Ovary (tissue), 9 donors: Measurements from ENCODE around the gene TYW1B. TPM values are rescaled to one million over a fixed set of nuclear protein-coding genes. Genes with fewer than 3 reads are reported as not detected.
"Not testable (repeated sequence)": the region's sequence is repeated elsewhere in the genome, so short reads cannot be mapped to it uniquely, and the experiment has no call there.

Source experiments
- DNase-seq, 5 donors: peaks; one replicate each; pipeline ENCODE4 v3.0.0-alpha.2; 2019 to 2020
- H3K27ac ChIP-seq, 2 donors: fragments of 200-600 bp; one replicate each; pipeline versions ENCODE4 v1.5.1 to v1.8.0; 2019 to 2022
- H3K27me3 ChIP-seq: fragments of 200-600 bp; one replicate; pipeline ENCODE4 v1.8.0; 2022
- H3K36me3 ChIP-seq: fragments of 200-600 bp; sonication (generic); one replicate; pipeline ENCODE4 v1.5.1; 2019
- H3K4me1 ChIP-seq: one replicate; pipeline ENCODE4 v1.8.1; 2013; ENCODE audit warnings: mild to moderate bottlenecking, moderate library complexity; ENCODE audit not compliant: insufficient read depth
- H3K4me3 ChIP-seq: fragments of 200-600 bp; sonication (generic); one replicate; pipeline ENCODE4 v1.5.1; 2017
- H3K9me3 ChIP-seq, 2 donors: fragments of 200-600 bp in 1 of 2; sonication (generic) in 1 of 2; one replicate each; pipeline versions ENCODE4 v1.5.1 to v1.8.1; 2013 to 2019; ENCODE audit warnings: mild to moderate bottlenecking in 1 of 2, moderate library complexity in 1 of 2
- CTCF ChIP-seq, 3 donors: fragments of 450-650 bp in 2 of 3; fragments of 200-600 bp in 1 of 3; IDR thresholded peaks; one replicate each; pipeline versions ENCODE4 v1.5.1 to v1.8.0; 2016 to 2022; ENCODE audit warnings: antibody characterized with exemption in 3 of 3, mild to moderate bottlenecking in 1 of 3
- EP300 ChIP-seq: sonication (generic); formaldehyde crosslinking; IDR thresholded peaks from one replicate; pipeline ENCODE4 v1.6.1; 2017; ENCODE audit warnings: antibody characterized with exemption
- POLR2A ChIP-seq: fragments of 450-650 bp; IDR thresholded peaks from one replicate; pipeline ENCODE4 v1.6.1; 2017; ENCODE audit warnings: antibody characterized with exemption, mild to moderate bottlenecking, moderate library complexity
- WGBS, 3 donors: extraction: QIAGEN DNeasy Blood & Tissue Kit in 1 of 3; methylation state at CpG; one replicate each; pipeline versions ENCODE4 v1.1.5 to v1.1.7; 2013 to 2017; 5-methylcytosine and 5-hydroxymethylcytosine counted together
- intact Hi-C, 4 donors: fragments of 100-400 bp; cut with DNase I; formaldehyde crosslinking; loops; one replicate each; pipeline versions ENCODE4 v1.11.0 to v1.15.1; 2022 to 2023
- polyA plus RNA-seq, 2 donors: library from polyadenylated mRNA; stranded (reverse); fragments of 200-250 nt in 1 of 2; fragments of 350-450 nt in 1 of 2; fragmentation: Illumina TruSeq in 1 of 2; extraction: RNeasy Lipid Tissue Mini Kit (QIAGEN cat#74804) in 1 of 2; gene quantifications; one replicate each; pipeline ENCODE4 v1.2.3, GENCODE V29; 2013 to 2014
- total RNA-seq, 7 donors: library from RNA; depleted of rRNA in 2 of 7; stranded (reverse); fragments of >200 nt in 2 of 7; fragmentation: NEBNext Ultra II Directional in 3 of 7; extraction: Animal tissue kit (Norgen Biotek cat#: 25700) in 3 of 7; gene quantifications; one replicate each; pipeline versions ENCODE4 v1.1.0 to v1.2.4, GENCODE V29; 2016 to 2023
- donor health status: DM: no; HTN: no; CAD: no; lungs with moderate emphysema.
- donor health status: DM: no; HTN: no; CAD: no.
- donor health status: Bipolar disorder and iron deficiency.
- donor health status: DM: yes; HTN: yes; CAD: no.
- donor health status: DM: no; HTN: no; CAD: no.
- donor health status: DM: yes; HTN: yes; CAD: no.

Gene TYW1B
- total and polyA plus RNA-seq, 9 donors = 2.5 to 7.6 (median 3.0) TPM

GRCh38 chr7:72730815-72731214 is 97.2 kb downstream of the TYW1B start:
- DNase-seq, H3K9me3 ChIP-seq, H3K27ac ChIP-seq, intact Hi-C loops, H3K36me3 ChIP-seq, H3K27me3 ChIP-seq, H3K4me3 ChIP-seq, H3K4me1 ChIP-seq: not testable (repeated sequence)
- WGBS, 3 donors = 91 to 98% (median 96%) methylated on average over 2 of the region's 2 CpGs

DNA sequence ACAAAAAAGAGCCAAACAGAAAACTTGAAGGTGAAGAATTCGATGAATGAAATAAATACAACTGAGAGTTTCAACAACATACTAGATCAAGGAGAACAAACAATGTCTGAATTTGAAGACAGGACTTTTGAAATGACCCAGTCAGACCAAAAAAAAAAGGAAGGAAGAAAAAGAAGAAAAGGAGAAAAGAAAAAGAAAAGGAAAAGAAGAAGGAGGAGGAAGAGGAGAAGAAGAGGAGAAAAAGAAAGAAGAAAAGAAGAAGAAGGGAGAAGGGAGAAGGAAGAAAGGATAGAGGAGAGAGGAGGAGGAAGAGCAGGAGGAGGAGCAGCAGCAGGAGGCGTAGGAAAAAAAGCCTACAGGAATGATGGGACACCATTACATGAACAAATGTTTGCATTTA is 97.6 kb downstream of the TYW1B start:
- H3K9me3 ChIP-seq, intact Hi-C loops, H3K36me3 ChIP-seq, H3K27me3 ChIP-seq, H3K4me1 ChIP-seq, DNase-seq, H3K4me3 ChIP-seq, H3K27ac ChIP-seq: not testable (repeated sequence)
- WGBS, 3 donors = 93 to 94% (median 93%) methylated on average over 2 of the region's 2 CpGs

- H3K4me3 ChIP-seq, H3K27ac ChIP-seq, intact Hi-C loops, H3K9me3 ChIP-seq, DNase-seq, H3K4me1 ChIP-seq, H3K27me3 ChIP-seq, H3K36me3 ChIP-seq: not testable (repeated sequence)
- WGBS, 3 donors = 95 to 100% (median 98%) methylated on average over 2 of the region's 2 CpGs
These were observed 98.9 kb downstream of the TYW1B start for GRCh38 chr7:72729130-72729529.

DNA sequence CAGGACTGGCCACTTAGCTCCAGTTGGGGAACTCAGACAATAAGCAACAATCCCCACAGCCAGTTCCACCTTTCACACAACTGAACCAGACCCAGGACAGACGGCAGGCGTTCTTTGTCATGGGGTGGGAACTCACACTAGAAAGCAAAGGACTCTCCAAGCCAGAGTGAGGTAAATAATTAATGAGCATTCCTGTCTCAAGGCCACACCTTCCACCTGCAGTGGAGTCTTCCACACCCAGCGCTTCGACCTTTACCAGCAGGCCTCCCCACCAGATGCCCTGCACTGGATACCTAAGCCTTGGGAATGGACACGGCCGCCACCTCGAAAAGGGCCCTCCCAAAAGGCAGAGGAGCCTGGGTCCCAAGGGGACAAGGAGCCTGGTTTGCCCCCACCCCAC is 105.3 kb downstream of the TYW1B start:
- intact Hi-C loops, H3K27me3 ChIP-seq, H3K36me3 ChIP-seq, H3K4me3 ChIP-seq, H3K9me3 ChIP-seq, H3K4me1 ChIP-seq, DNase-seq, H3K27ac ChIP-seq: not testable (repeated sequence)
- 89 to 91% (median 90%) methylated on average over 7 of the region's 7 CpGs for WGBS, 3 donors

- H3K4me1 ChIP-seq, H3K27ac ChIP-seq, DNase-seq, H3K9me3 ChIP-seq, intact Hi-C loops, H3K27me3 ChIP-seq, H3K36me3 ChIP-seq, H3K4me3 ChIP-seq: not testable (repeated sequence)
- WGBS, 3 donors = 97 to 98% (median 98%) methylated on average over 4 of the region's 4 CpGs
These were observed 107.1 kb downstream of the TYW1B start for GRCh38 chr7:72720890-72721289.

DNA sequence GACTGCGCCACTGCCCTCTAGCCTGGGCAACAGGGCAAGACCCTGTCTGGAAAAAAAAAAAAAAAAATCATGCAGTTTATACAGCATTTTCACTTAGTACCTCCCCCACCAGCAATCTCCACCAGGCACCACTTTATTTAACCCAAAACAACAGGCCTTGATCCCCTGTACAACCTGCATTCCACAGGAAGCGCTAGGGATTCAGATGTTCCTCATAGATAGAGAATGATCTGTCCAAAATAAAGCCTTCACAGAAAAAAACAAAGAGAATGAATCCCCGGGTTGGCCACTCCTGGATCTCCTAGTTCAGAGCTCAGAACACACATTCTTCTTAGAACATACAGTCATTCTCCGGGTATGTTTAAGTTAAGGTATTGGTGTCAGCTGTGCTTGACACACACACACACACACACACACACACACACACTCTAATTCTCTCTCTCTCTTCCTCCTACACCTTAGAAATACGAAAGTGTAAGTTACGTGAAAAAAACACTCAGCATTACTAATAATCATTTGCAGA is 110.7 kb downstream of the TYW1B start:
- H3K27ac ChIP-seq, H3K4me3 ChIP-seq, H3K27me3 ChIP-seq, intact Hi-C loops, DNase-seq, H3K9me3 ChIP-seq, H3K4me1 ChIP-seq, H3K36me3 ChIP-seq: not testable (repeated sequence)
- WGBS, 3 donors = 81 to 82% (median 81%) methylated on average over 6 of the region's 6 CpGs

DNA sequence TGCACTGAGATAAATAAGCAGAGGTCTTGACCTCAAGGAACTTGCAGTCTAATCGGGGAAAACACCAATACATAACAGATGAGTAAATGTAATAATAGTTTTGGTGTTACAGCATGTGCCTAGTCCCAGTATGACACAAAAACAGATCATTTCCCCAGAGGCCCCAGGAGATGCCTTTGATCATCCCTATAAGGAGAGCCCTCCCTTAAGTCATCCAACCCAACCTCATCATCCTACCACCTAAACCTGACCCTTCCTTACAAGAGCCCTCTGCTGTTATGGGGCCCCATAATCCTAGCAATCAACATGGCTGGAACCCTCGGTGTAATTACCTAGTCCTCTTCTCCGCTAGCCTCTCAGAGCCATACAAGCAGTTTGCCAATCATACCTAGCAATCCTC is 116.1 kb downstream of the TYW1B start:
- intact Hi-C loops, H3K36me3 ChIP-seq, H3K4me1 ChIP-seq, H3K27ac ChIP-seq, H3K27me3 ChIP-seq, DNase-seq, H3K9me3 ChIP-seq, H3K4me3 ChIP-seq: not testable (repeated sequence)
- 95 to 99% (median 98%) methylated on average over 3 of the region's 3 CpGs for WGBS, 3 donors

GRCh38 chr7:72710983-72711382 is 117.0 kb downstream of the TYW1B start:
- Histone ChIP-seq H3K4me3 (no peak overlapping the region), H3K27me3 (no peaks in the 10 kb centered on the region), H3K36me3 (no peaks in the 10 kb centered on the region), H3K4me1 (no peaks in the 10 kb centered on the region), H3K9me3 (no peaks in the 10 kb centered on the region), H3K27ac (no peak overlapping the region)
- no peak for TF ChIP-seq EP300
- TF ChIP-seq POLR2A = no peak
- no peak for TF ChIP-seq CTCF (IDR thresholded peaks at IDR 0.05)
- WGBS, 3 donors = 48 to 55% (median 49%) methylated on average over 4 of the region's 4 CpGs
- no peak for DNase-seq
- intact Hi-C loops = no loop called here
